22Rv1 (cell line): ENCODE results near the gene BMPER.

ENCODE experiments used
- ZFX ChIP-seq: fragments of 450-650 bp; IDR thresholded peaks from 2 replicates; pipeline ENCODE4 v1.6.1; 2017; ENCODE audit warnings: antibody characterized with exemption, borderline replicate concordance
- TF ChIP-seq, protein P1 (sequence below): fragments of 450-650 bp; IDR thresholded peaks from 2 replicates; pipeline ENCODE4 v1.5.1; 2017; ENCODE audit warnings: mild to moderate bottlenecking

DNA sequence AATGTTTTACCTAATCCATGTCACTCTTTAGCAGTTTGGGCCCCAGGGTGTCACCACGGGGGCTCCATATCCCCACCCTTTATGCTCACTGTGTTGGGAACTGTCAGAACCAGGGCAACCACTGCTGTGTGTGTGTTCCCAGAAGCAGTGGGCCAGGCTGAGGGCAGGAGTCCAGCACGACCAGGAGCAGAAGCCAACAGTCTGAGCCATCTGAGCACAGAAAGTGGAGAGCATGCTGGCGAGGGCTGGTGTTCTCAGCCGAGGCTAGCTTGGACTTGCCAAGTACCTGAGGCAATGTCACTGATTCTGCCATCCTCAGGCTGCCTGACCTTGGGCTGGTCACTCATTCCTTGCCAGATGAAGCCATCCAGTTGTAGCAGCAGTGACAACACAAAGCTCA is 285.0 kb downstream of the BMPER start:
- TF ChIP-seq, protein P1, sequence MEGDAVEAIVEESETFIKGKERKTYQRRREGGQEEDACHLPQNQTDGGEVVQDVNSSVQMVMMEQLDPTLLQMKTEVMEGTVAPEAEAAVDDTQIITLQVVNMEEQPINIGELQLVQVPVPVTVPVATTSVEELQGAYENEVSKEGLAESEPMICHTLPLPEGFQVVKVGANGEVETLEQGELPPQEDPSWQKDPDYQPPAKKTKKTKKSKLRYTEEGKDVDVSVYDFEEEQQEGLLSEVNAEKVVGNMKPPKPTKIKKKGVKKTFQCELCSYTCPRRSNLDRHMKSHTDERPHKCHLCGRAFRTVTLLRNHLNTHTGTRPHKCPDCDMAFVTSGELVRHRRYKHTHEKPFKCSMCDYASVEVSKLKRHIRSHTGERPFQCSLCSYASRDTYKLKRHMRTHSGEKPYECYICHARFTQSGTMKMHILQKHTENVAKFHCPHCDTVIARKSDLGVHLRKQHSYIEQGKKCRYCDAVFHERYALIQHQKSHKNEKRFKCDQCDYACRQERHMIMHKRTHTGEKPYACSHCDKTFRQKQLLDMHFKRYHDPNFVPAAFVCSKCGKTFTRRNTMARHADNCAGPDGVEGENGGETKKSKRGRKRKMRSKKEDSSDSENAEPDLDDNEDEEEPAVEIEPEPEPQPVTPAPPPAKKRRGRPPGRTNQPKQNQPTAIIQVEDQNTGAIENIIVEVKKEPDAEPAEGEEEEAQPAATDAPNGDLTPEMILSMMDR: no peak
- TF ChIP-seq ZFX: no peak
